HG02763 (cell line): ENCODE results near the gene RNU1-4.
"Not testable (repeated sequence)": the region's sequence is repeated elsewhere in the genome, so short reads cannot be mapped to it uniquely, and the experiment has no call there.

ENCODE experiments used
- ATAC-seq: cut with Tn5 transposase; IDR thresholded peaks from one replicate; pipeline ENCODE4 v1.9.1; 2021; ENCODE audit warnings: mild to moderate bottlenecking, moderate library complexity; ENCODE audit not compliant: unreplicated experiment

Gene RNU1-4

DNA sequence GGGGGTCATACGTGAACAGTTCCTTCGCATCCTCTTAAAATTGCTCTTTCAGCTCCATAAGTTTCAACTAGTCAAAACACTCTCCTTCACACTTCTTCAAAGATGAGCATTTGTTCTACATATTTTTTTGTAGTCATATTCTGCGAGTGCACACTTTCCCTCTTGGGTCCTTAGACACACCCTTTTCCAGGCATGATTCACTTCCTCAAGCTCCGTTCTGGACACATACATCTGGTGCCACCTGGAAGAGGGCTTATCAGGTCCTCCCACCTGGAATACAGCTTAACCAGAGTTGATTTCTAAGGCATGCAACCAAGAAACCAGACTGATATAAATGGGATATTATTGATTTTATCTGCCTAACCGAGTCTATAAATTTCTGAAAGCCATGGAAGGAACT is 47.4 kb downstream of the RNU1-4 start:
- not testable (repeated sequence) for ATAC-seq
